Parathyroid adenoma (tissue), 2 donors: Measurements from ENCODE around the gene GNG13.

Experiments
- H2AFZ ChIP-seq: fragments of 300-600 bp; sonication (generic); one replicate; pipeline ENCODE4 v1.7.0; 2017; ENCODE audit warnings: antibody characterized with exemption, mild to moderate bottlenecking
- H3K27ac ChIP-seq: fragments of 300-600 bp; sonication (generic); one replicate; pipeline ENCODE4 v1.7.0; 2017
- H3K27me3 ChIP-seq: fragments of 300-600 bp; sonication (generic); one replicate; pipeline ENCODE4 v1.7.0; 2017; ENCODE audit warnings: low read length; ENCODE audit not compliant: control insufficient read depth, insufficient read depth
- H3K36me3 ChIP-seq: fragments of 300-600 bp; sonication (generic); one replicate; pipeline ENCODE4 v1.7.0; 2017; ENCODE audit warnings: low read length; ENCODE audit not compliant: control insufficient read depth, insufficient read depth
- H3K4me1 ChIP-seq: fragments of 300-600 bp; sonication (generic); one replicate; pipeline ENCODE4 v1.7.0; 2017; ENCODE audit warnings: control low read depth
- H3K4me2 ChIP-seq: fragments of 300-600 bp; sonication (generic); one replicate; pipeline ENCODE4 v1.7.0; 2017; ENCODE audit warnings: low read length
- H3K4me3 ChIP-seq: fragments of 300-600 bp; sonication (generic); one replicate; pipeline ENCODE4 v1.7.0; 2017; ENCODE audit warnings: low read depth, low read length
- H3K79me2 ChIP-seq: fragments of 300-600 bp; sonication (generic); one replicate; pipeline ENCODE4 v1.7.0; 2017; ENCODE audit warnings: control low read depth
- H3K9ac ChIP-seq: fragments of 300-600 bp; sonication (generic); one replicate; pipeline ENCODE4 v1.7.0; 2017; ENCODE audit warnings: mild to moderate bottlenecking
- H3K9me3 ChIP-seq: fragments of 300-600 bp; sonication (generic); one replicate; pipeline ENCODE4 v1.7.0; 2017; ENCODE audit warnings: low read length; ENCODE audit not compliant: control insufficient read depth
- TF ChIP-seq, protein P1 (sequence below): fragments of 300-600 bp; sonication (generic); IDR thresholded peaks from one replicate; pipeline ENCODE4 v1.7.0; 2017; ENCODE audit warnings: antibody characterized with exemption, mild to moderate bottlenecking
- donor health status: primary hyperparathyroidism.

The GNG13 gene, protein sequence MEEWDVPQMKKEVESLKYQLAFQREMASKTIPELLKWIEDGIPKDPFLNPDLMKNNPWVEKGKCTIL

DNA sequence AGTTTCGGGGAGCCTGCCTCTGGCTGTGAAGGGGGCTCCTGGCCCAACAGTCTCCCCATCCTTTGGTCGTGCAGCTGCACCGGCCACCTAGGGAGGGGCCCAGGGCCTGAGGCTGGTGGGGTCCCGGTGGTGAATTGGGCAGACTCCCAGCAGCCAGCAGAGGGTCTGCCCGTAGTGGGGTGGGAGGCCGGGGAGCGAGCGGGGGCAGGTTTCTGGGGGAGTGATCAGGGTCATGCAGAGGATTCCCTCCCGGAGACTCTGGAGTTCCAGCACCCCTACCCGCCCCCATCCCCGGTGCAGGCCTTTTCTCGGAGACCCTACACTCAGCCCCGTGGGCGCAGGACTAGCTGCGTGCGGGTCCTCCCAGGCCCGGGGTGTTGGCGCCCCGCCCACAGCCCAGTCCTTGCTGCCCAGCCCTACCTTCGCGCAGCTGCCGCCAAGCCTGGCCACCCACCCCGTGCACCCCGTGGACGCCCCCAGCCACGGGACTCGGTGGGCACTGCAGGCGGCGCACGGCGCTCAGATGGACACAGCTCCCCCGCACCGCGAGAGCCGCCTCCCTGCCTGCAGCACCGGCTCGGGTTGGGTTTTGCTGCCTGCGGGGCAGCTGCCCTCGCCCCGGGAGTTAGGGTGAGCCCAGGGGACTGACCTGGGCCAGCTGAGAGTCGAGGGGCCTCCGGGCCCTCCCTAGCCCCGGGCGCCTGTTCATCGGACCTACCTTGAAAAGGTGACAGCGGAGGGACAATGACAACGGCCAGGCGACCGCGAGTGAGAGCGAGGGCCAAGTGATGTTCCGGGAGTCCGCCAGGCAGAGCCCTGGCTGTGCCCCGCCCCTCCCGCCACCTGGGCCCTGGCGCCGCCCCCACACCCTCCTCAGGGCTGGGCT lies at the start of gene GNG13:
TSS of gene GNG13 (minus strand) at position 787 of the 886 bp plus-strand sequence. CDS start 1,657 bp downstream, outside the sequence.
- H3K36me3 ChIP-seq = no peaks in the 10 kb centered on the region
- peak within 1 kb of the TSS; percentile 38 for H3K4me2 ChIP-seq
- no peaks in the 10 kb centered on the region for H3K4me1 ChIP-seq
- H3K4me3 ChIP-seq = no peak within 1 kb of the TSS
- no peaks in the 10 kb centered on the region for H3K79me2 ChIP-seq
- no peak within 1 kb of the TSS for H3K9ac ChIP-seq
- TF ChIP-seq, protein P1, sequence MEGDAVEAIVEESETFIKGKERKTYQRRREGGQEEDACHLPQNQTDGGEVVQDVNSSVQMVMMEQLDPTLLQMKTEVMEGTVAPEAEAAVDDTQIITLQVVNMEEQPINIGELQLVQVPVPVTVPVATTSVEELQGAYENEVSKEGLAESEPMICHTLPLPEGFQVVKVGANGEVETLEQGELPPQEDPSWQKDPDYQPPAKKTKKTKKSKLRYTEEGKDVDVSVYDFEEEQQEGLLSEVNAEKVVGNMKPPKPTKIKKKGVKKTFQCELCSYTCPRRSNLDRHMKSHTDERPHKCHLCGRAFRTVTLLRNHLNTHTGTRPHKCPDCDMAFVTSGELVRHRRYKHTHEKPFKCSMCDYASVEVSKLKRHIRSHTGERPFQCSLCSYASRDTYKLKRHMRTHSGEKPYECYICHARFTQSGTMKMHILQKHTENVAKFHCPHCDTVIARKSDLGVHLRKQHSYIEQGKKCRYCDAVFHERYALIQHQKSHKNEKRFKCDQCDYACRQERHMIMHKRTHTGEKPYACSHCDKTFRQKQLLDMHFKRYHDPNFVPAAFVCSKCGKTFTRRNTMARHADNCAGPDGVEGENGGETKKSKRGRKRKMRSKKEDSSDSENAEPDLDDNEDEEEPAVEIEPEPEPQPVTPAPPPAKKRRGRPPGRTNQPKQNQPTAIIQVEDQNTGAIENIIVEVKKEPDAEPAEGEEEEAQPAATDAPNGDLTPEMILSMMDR = no peak
- no peak within 1 kb of the TSS for H3K27ac ChIP-seq
- H3K27me3 ChIP-seq = no peaks in the 10 kb centered on the region
- peak within 1 kb of the TSS; percentile 9 for H2AFZ ChIP-seq
- no peaks in the 10 kb centered on the region for H3K9me3 ChIP-seq

DNA sequence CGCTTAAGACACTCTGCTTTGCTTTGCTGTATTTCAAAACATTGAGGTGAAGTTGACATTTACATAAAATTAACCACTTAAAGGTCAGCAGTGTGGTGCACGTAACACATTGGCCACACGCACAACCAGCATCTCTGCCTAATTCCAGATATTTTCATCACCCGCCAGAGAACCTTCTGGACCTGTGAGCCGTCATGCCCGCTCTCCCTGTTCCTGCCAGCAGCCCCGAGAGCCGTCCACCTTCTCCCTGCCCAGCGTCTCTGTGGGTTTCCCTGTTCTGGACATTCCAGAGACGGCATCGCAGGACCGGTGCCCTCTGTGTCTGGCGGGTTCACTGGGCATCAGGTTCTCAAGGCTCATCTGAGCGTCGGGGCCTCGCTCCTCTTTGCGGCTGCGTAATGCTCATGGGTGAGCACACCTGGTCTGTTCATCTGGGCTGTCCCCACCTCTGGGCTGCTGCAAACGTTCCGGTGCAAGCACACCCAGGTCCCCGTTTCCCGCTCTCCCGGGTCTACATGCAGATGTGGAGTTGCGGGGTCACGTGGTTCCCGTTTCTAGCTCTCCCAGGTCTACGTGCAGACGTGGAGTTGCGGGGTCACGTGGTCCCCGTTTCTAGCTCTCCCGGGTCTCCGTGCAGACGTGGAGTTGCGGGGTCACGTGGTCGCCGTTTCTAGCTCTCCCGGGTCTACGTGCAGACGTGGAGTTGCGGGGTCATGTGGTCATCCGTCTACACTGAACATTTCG lies 48.1 kb upstream of the GNG13 start:
- Histone ChIP-seq H2AFZ (no peak overlapping the region), H3K79me2 (no peaks in the 10 kb centered on the region), H3K27me3 (no peaks in the 10 kb centered on the region), H3K9ac (no peak overlapping the region), H3K4me3 (no peak overlapping the region), H3K27ac (no peak overlapping the region), H3K9me3 (no peaks in the 10 kb centered on the region), H3K36me3 (no peaks in the 10 kb centered on the region), H3K4me1 (no peaks in the 10 kb centered on the region), H3K4me2 (no peak overlapping the region)
- TF ChIP-seq, protein P1 = no peak

DNA sequence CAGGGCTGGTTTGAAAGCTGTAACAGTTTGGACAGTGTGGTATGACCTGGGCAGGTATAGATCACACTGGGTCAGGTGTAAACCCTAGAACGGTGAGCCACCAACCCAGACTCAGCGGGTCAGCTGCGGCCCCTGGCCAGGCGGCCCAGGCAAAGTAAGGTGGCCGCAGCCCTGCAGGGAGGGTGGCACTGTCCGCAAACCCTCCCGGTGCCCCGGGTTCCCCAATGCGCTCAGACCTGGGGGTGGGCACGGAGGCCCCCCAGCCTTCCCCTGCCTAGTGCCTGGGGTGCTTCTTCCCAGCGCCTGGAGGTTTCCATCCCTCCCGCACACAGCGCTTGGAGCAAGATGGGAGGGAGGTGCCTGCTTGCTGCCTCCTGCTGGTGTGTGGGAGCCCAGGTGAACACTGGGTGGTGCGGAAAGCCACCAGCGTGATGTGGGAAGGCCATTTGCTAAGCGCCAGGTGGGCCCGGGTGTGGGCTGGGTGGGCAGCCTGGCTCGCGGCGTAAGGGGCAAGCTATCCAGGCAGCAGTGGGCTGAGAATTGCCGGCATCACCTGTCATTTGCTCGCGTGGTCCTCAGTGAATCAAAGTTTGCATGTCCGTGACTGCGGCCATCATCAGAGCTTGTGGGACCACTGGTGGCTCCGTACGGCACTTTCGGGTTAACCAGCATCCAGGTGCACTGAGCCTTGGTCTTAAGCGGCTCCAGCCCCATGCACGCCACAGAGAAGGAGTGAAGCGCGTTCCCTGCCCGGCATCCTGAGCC lies 47.3 kb upstream of the GNG13 start:
- H3K9me3 ChIP-seq = no peaks in the 10 kb centered on the region
- H3K27ac ChIP-seq = no peak overlapping the region
- no peaks in the 10 kb centered on the region for H3K36me3 ChIP-seq
- H3K27me3 ChIP-seq = no peaks in the 10 kb centered on the region
- no peaks in the 10 kb centered on the region for H3K79me2 ChIP-seq
- no peaks in the 10 kb centered on the region for H3K4me1 ChIP-seq
- H2AFZ ChIP-seq = no peak overlapping the region
- TF ChIP-seq, protein P1 = no peak
- no peak overlapping the region for H3K4me3 ChIP-seq
- no peak overlapping the region for H3K9ac ChIP-seq
- H3K4me2 ChIP-seq = no peak overlapping the region

DNA sequence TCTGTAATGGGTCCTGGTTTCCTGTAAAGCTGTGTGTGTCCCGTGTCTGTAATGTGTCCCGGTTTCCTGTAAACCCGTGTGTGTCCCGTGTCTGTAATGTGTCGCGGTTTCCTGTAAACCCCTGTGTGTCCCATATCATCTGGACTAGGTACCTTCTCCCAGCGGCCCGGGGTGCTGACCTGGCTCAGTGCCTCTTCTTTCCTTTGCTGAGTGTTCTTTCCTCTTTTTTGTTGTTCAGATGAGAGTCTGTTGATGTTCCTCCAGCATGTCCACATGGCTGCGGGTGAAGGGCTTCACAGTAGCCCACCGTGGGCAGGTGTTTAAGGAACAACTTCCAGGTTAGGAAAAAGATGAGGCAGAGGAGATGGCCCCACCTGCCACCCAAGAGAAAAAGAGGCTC lies 46.6 kb upstream of the GNG13 start:
- no peaks in the 10 kb centered on the region for H3K9me3 ChIP-seq
- no peaks in the 10 kb centered on the region for H3K4me1 ChIP-seq
- no peaks in the 10 kb centered on the region for H3K36me3 ChIP-seq
- H2AFZ ChIP-seq = no peak overlapping the region
- H3K79me2 ChIP-seq = no peaks in the 10 kb centered on the region
- TF ChIP-seq, protein P1 = no peak
- no peaks in the 10 kb centered on the region for H3K27me3 ChIP-seq
- no peak overlapping the region for H3K4me3 ChIP-seq
- no peak overlapping the region for H3K27ac ChIP-seq
- H3K9ac ChIP-seq = no peak overlapping the region
- no peak overlapping the region for H3K4me2 ChIP-seq
